Stomach (tissue), 9 donors: ENCODE measurements around the gene CD84. TPM values are rescaled to one million over a fixed set of nuclear protein-coding genes. Genes with fewer than 3 reads are reported as not detected.

Experiments
- DNase-seq, 2 donors: peaks; one replicate each; pipeline versions ENCODE4 v3.0.0 to v3.0.0-alpha.2; 2013 to 2019
- H3K27ac ChIP-seq, 5 donors: fragments of 200-600 bp in 4 of 5; sonication (generic) in 4 of 5; one replicate each; pipeline ENCODE4 v1.5.1; 2013 to 2019; ENCODE audit warnings: mild to moderate bottlenecking in 1 of 5, moderate library complexity in 1 of 5
- H3K27me3 ChIP-seq, 3 donors: fragments of 200-600 bp; sonication (generic); one replicate each; pipeline ENCODE4 v1.5.1; 2017 to 2019; ENCODE audit warnings: mixed run types in 1 of 3
- H3K36me3 ChIP-seq, 4 donors: fragments of 200-600 bp; sonication (generic); 1 replicate in 3 of 4; 2 replicates in 1 of 4; pipeline ENCODE4 v1.5.1; 2016 to 2019
- H3K4me1 ChIP-seq, 4 donors: fragments of 200-600 bp; sonication (generic); one replicate each; pipeline ENCODE4 v1.5.1; 2016 to 2019
- H3K4me3 ChIP-seq, 4 donors: fragments of 200-600 bp; sonication (generic) in 3 of 4; one replicate each; pipeline ENCODE4 v1.5.1; 2016 to 2019; ENCODE audit warnings: mild to moderate bottlenecking in 1 of 4
- H3K9me3 ChIP-seq, 4 donors: fragments of 200-600 bp; sonication (generic); one replicate each; pipeline ENCODE4 v1.5.1; 2016 to 2019
- EP300 ChIP-seq: sonication (generic); formaldehyde crosslinking; IDR thresholded peaks from one replicate; pipeline ENCODE4 v1.6.1; 2017; ENCODE audit warnings: antibody characterized with exemption
- POLR2A ChIP-seq, 4 donors: fragments of 450-650 bp; IDR thresholded peaks; one replicate each; pipeline ENCODE4 v1.6.1; 2016; ENCODE audit warnings: antibody characterized with exemption in 4 of 4, control low read depth in 2 of 4, mild to moderate bottlenecking in 1 of 4, moderate library complexity in 1 of 4
- POLR2AphosphoS5 ChIP-seq, 3 donors: sonication (generic); formaldehyde crosslinking; IDR thresholded peaks; one replicate each; pipeline ENCODE4 v1.6.1; 2016; ENCODE audit warnings: antibody characterized with exemption in 3 of 3
- WGBS, 5 donors: extraction: QIAGEN DNeasy Blood & Tissue Kit in 3 of 5; methylation state at CpG; one replicate each; pipeline versions ENCODE4 v1.1.5 to v1.1.7; 2013 to 2018; 5-methylcytosine and 5-hydroxymethylcytosine counted together
- intact Hi-C: fragments of 100-400 bp; cut with DNase I; formaldehyde crosslinking; loops from one replicate; pipeline ENCODE4 v1.15.1; 2023; ENCODE audit warnings: low total_unique reads
- polyA plus RNA-seq, 3 donors: library from polyadenylated mRNA; stranded (reverse); fragments of 200-250 nt; gene quantifications; one replicate each; pipeline ENCODE4 v1.2.3, GENCODE V29; 2013
- total RNA-seq, 5 donors: library from RNA; depleted of rRNA; stranded (reverse); fragments of >200 nt; gene quantifications; one replicate each; pipeline versions ENCODE4 v1.1.0 to v1.2.3, GENCODE V29; 2014 to 2016
- TF ChIP-seq, protein P1 (sequence below), 7 experiments: fragments of 450-650 bp in 4 of 7; fragments of 200-600 bp in 3 of 7; sonication (generic) in 3 of 7; IDR thresholded peaks; one replicate each; pipeline ENCODE4 v1.5.1; 2016 to 2019; ENCODE audit warnings: antibody characterized with exemption in 7 of 7, control low read depth in 2 of 7, mild to moderate bottlenecking in 1 of 7
- donor health status: healthy with polysubstance abuse.
- donor health status: Bipolar disorder and iron deficiency.
- donor health status: healthy.

CD84 gene
- total and polyA plus RNA-seq, 8 donors, result 0.23 to 7.6 (median 1.7) TPM

DNA sequence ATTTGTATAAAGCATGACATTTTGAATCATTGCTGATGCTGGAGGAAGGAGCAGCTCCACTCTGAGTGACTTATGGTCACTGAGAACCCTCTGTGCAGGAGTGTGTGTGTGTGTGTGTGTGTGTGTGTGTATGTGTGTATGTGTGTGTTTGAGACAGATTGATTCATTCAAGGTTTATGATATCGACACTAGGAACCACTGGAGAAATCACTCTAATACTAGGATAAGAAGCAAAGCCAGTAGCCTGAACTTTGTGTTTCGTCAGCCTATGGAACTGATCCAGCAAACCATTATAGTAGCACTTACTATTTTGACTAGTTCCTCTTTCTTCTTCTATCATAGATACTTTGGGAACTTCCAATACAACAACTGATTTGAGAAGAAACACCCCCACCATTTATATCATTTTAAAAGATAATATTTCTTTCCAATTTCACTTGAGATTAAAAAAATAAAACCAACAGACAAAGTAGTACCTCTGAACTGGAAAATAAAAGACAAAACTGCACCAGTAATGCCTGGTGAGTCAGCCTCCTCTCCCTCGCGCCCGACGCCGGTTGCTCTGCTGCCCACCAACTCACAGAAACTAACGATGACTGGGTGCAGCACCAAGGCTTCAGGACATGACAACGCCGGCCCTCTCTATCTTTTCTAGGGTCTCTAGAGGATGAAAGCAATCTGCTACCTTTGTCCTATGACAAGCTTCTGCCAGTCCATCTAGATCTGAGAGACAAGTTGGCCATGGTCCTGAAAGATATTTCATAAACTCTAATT lies 46.6 kb upstream of the CD84 start:
- peaks cover 0 to 10% (median 3%) of the 10 kb centered on the region in 4 donors for H3K4me1 ChIP-seq
- intact Hi-C loops, result no loop called here
- TF ChIP-seq, protein P1, sequence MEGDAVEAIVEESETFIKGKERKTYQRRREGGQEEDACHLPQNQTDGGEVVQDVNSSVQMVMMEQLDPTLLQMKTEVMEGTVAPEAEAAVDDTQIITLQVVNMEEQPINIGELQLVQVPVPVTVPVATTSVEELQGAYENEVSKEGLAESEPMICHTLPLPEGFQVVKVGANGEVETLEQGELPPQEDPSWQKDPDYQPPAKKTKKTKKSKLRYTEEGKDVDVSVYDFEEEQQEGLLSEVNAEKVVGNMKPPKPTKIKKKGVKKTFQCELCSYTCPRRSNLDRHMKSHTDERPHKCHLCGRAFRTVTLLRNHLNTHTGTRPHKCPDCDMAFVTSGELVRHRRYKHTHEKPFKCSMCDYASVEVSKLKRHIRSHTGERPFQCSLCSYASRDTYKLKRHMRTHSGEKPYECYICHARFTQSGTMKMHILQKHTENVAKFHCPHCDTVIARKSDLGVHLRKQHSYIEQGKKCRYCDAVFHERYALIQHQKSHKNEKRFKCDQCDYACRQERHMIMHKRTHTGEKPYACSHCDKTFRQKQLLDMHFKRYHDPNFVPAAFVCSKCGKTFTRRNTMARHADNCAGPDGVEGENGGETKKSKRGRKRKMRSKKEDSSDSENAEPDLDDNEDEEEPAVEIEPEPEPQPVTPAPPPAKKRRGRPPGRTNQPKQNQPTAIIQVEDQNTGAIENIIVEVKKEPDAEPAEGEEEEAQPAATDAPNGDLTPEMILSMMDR (IDR thresholded peaks at IDR 0.05), result no peak
- TF ChIP-seq EP300 (no peak), POLR2A (IDR thresholded peaks at IDR 0.05) (no peak), POLR2AphosphoS5 (IDR thresholded peaks at IDR 0.05) (no peak)
- no peaks in the 10 kb centered on the region for H3K9me3 ChIP-seq
- H3K36me3 ChIP-seq, result no peaks in the 10 kb centered on the region
- WGBS, 5 donors, result 72 to 86% (median 83%) methylated on average over 10 of the region's 10 CpGs
- no peak overlapping the region for H3K4me3 ChIP-seq
- H3K27ac ChIP-seq, result no peak overlapping the region
- no peaks in the 10 kb centered on the region for H3K27me3 ChIP-seq
- DNase-seq, result no peak

DNA sequence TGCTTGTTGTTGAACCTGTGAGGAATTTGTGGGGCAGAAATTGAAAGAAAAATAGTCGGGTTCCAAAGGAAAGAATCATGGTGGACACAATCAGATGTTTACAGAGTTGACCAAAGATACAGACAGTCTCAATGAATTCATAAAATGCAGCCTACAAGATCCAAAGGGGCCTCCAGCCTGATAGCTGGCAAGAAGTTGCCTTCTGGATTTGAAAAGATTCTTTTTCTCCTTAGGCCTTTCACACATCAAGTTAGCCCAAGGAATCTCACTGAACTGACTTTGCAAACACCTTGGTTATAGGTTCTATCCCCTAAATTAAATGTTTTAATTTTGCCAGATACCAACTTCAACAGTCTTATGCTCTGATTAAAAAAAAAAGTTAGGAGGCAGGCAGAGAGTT lies 46.0 kb upstream of the CD84 start:
- H3K36me3 ChIP-seq, result no peaks in the 10 kb centered on the region
- no peak overlapping the region for H3K27ac ChIP-seq

DNA sequence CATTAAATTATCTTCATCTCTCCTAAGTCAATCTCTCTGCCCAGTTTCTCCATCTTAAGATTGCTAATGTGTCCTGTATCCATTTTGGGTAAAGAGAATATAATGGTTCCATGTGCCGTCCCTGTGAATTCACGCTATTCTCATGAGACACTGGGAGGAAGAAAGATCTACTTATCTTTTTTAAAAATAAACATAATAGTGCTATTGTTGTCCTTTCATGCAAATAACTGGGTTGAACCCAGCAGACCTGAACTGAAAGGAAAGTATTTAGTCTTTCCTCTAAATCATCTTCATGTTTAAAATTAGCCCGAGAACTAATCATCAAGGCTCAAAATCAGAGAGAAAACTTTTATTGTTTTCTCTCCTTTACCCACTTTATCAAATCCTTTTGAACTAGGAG lies 45.2 kb upstream of the CD84 start:
- no peak for DNase-seq
- Histone ChIP-seq H3K36me3 (no peaks in the 10 kb centered on the region), H3K27ac (no peak overlapping the region), H3K9me3 (no peaks in the 10 kb centered on the region), H3K4me3 (no peak overlapping the region), H3K4me1 (no peaks in the 10 kb centered on the region), H3K27me3 (no peaks in the 10 kb centered on the region)
- intact Hi-C loops, result no loop called here
- TF ChIP-seq, protein P1 (IDR thresholded peaks at IDR 0.05), result no peak
- TF ChIP-seq EP300 (no peak), POLR2A (IDR thresholded peaks at IDR 0.05) (no peak), POLR2AphosphoS5 (IDR thresholded peaks at IDR 0.05) (no peak)
- 52 to 68% (median 58%) methylated on average over 3 of the region's 3 CpGs for WGBS, 5 donors

More for the DNA sequence above, 46.0 kb upstream of the CD84 start:
- WGBS, 5 donors, result 59 to 79% (median 63%) methylated on average over 1 of the region's 1 CpG
- no peak overlapping the region for H3K4me3 ChIP-seq
- intact Hi-C loops, result no loop called here
- no peaks in the 10 kb centered on the region for H3K9me3 ChIP-seq
- no peak for DNase-seq
- peaks cover 0 to 4% (median 2%) of the 10 kb centered on the region in 4 donors for H3K4me1 ChIP-seq
- H3K27me3 ChIP-seq, result no peaks in the 10 kb centered on the region
- TF ChIP-seq POLR2A (IDR thresholded peaks at IDR 0.05) (no peak), EP300 (no peak), POLR2AphosphoS5 (IDR thresholded peaks at IDR 0.05) (no peak)
- TF ChIP-seq, protein P1 (IDR thresholded peaks at IDR 0.05), result no peak

DNA sequence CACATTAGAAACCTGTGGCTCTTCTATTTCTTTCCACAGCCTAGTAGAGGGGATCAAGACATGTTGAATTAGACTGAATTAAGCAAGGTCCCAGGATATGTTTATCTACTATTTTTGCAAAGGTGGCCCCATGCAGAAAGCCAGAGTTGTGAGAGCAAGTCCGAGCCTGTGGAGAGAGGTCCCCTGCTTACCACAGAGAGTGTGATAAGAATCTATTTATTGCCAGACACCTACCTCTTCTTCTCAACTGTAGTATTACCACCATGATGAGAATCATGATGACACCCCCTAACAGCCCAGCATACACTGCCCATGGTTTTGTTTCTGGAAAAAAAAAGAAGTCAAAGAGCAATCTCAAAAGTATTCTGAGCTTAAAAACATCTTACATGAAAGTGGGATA lies 44.6 kb upstream of the CD84 start:
- Histone ChIP-seq H3K27ac (no peak overlapping the region), H3K27me3 (no peaks in the 10 kb centered on the region), H3K4me3 (no peak overlapping the region), H3K9me3 (no peaks in the 10 kb centered on the region), H3K36me3 (no peaks in the 10 kb centered on the region), H3K4me1 (no peaks in the 10 kb centered on the region)
- TF ChIP-seq EP300 (no peak), POLR2AphosphoS5 (IDR thresholded peaks at IDR 0.05) (no peak), POLR2A (IDR thresholded peaks at IDR 0.05) (no peak)
- TF ChIP-seq, protein P1 (IDR thresholded peaks at IDR 0.05), result no peak
- DNase-seq, result no peak
- 56 to 77% (median 69%) methylated on average over 1 of the region's 1 CpG for WGBS, 5 donors
- intact Hi-C loops, result no loop called here
